GM12872 (cell line): Measurements from ENCODE around the gene RPS3.

Experiments used
- TF ChIP-seq, protein P1 (sequence below): IDR thresholded peaks from 3 replicates; pipeline ENCODE4 v1.5.1; 2011; ENCODE audit warnings: low read depth, mild to moderate bottlenecking, low read length, moderate library complexity; ENCODE audit not compliant: insufficient read depth

RPS3 gene

DNA sequence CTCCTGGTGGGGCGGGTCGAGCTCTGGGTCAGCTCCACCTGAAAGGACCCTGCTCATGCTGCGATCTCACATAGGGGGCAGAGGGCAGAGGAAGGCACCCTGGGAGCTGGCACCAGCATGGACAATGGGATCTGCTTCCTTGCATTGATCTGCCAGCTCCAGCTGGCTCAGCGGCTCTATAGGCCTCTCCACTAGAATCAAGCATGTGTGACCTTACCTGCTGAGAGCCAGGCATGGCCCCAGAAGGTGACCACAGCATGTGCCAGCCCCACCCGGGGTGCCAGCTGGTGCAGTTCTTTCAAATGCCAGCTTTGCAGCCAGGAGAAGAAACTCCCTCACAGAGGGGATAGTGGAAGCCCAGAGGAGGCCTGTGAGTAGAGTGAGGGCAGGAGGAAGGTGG lies 55.7 kb downstream of the RPS3 start:
- TF ChIP-seq, protein P1, sequence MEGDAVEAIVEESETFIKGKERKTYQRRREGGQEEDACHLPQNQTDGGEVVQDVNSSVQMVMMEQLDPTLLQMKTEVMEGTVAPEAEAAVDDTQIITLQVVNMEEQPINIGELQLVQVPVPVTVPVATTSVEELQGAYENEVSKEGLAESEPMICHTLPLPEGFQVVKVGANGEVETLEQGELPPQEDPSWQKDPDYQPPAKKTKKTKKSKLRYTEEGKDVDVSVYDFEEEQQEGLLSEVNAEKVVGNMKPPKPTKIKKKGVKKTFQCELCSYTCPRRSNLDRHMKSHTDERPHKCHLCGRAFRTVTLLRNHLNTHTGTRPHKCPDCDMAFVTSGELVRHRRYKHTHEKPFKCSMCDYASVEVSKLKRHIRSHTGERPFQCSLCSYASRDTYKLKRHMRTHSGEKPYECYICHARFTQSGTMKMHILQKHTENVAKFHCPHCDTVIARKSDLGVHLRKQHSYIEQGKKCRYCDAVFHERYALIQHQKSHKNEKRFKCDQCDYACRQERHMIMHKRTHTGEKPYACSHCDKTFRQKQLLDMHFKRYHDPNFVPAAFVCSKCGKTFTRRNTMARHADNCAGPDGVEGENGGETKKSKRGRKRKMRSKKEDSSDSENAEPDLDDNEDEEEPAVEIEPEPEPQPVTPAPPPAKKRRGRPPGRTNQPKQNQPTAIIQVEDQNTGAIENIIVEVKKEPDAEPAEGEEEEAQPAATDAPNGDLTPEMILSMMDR = no peak
